ENCODE data around the gene FIBCD1.

Gene FIBCD1

DNA sequence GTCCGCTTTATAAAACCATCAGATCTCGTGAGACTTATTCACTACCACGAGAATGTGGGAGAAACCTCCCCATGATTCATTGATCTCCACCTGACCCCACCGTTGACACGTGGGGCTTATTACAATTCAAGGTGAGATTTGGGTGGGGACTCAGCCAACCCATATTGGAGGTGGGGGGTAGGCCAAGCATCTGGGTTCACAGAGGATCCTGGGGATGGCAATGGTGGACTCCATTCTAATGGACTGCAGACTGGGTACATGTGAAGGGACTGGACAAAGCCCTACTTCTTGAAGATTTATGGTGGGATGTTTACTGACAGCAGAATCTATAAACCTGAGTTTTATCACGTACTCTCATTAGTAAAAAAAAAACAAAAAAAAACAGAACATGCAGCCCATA lies 57.5 kb downstream of the FIBCD1 start:
- no peak for DNase-seq (ENCODE audit: extremely low read depth, low read depth)
- TF ChIP-seq, protein P1, sequence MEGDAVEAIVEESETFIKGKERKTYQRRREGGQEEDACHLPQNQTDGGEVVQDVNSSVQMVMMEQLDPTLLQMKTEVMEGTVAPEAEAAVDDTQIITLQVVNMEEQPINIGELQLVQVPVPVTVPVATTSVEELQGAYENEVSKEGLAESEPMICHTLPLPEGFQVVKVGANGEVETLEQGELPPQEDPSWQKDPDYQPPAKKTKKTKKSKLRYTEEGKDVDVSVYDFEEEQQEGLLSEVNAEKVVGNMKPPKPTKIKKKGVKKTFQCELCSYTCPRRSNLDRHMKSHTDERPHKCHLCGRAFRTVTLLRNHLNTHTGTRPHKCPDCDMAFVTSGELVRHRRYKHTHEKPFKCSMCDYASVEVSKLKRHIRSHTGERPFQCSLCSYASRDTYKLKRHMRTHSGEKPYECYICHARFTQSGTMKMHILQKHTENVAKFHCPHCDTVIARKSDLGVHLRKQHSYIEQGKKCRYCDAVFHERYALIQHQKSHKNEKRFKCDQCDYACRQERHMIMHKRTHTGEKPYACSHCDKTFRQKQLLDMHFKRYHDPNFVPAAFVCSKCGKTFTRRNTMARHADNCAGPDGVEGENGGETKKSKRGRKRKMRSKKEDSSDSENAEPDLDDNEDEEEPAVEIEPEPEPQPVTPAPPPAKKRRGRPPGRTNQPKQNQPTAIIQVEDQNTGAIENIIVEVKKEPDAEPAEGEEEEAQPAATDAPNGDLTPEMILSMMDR (IDR thresholded peaks at IDR 0.05; ENCODE audit: low read depth, low read length): no peak

GRCh38 chr9:130880599-130881220 lies 58.3 kb downstream of the FIBCD1 start:
- DNase-seq (ENCODE audit: extremely low read depth, low read depth): no peak
- TF ChIP-seq, protein P1 (IDR thresholded peaks at IDR 0.05; ENCODE audit: low read depth, low read length): no peak

- TF ChIP-seq, protein P1 (IDR thresholded peaks at IDR 0.05; ENCODE audit: low read depth, low read length): no peak
- DNase-seq (ENCODE audit: extremely low read depth, low read depth): no peak
Observed at GRCh38 chr9:130879863-130880411, 59.1 kb downstream of the FIBCD1 start.

- no peak for DNase-seq (ENCODE audit: extremely low read depth, low read depth)
- TF ChIP-seq, protein P1 (IDR thresholded peaks at IDR 0.05; ENCODE audit: low read depth, low read length): no peak
Observed at GRCh38 chr9:130878295-130878694, 60.8 kb downstream of the FIBCD1 start.

- DNase-seq (ENCODE audit: extremely low read depth, low read depth): no peak
- TF ChIP-seq, protein P1 (IDR thresholded peaks at IDR 0.05; ENCODE audit: low read depth, low read length): no peak
Observed at GRCh38 chr9:130877300-130877699, 61.7 kb downstream of the FIBCD1 start.

DNA sequence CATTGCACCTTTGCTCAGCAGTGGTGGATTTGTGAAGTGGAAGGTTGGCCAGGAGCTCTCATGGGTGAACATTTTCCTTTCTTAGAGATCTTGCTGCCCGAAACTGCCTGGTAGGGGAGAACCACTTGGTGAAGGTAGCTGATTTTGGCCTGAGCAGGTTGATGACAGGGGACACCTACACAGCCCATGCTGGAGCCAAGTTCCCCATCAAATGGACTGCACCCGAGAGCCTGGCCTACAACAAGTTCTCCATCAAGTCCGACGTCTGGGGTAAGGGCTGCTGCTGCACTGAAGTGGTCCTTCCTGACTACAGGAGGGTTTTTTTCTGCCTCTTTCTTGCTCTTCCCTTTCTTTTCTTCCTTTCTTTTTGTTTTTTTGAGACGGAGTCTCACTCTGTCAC lies 64.3 kb downstream of the FIBCD1 start:
- TF ChIP-seq, protein P1 (IDR thresholded peaks at IDR 0.05; ENCODE audit: low read depth, low read length): no peak

GRCh38 chr9:130873966-130874365 lies 65.1 kb downstream of the FIBCD1 start:
- TF ChIP-seq, protein P1 (IDR thresholded peaks at IDR 0.05; ENCODE audit: low read depth, low read length): no peak
- DNase-seq (ENCODE audit: extremely low read depth, low read depth): no peak

More for the DNA sequence above, 64.3 kb downstream of the FIBCD1 start:
- DNase-seq (ENCODE audit: extremely low read depth, low read depth): no peak
